PC-3 (cell line): ENCODE data around the gene AK1.

Source experiments
- CTCF ChIP-seq: fragments of 300-600 bp; sonication (generic); conservative IDR thresholded peaks from 2 replicates; pipeline ENCODE4 v1.5.1; 2017; ENCODE audit warnings: antibody characterized with exemption, low read depth, mild to moderate bottlenecking, low read length
- EZH2phosphoT487 ChIP-seq: fragments of 300-600 bp; sonication (generic); IDR thresholded peaks from 2 replicates; pipeline ENCODE4 v1.6.1; 2018; ENCODE audit warnings: mild to moderate bottlenecking, antibody characterized with exemption, low read length, borderline replicate concordance

- TF ChIP-seq CTCF: no peak
- TF ChIP-seq EZH2phosphoT487: no peak
Measured at GRCh38 chr9:127883959-127884358, 6.5 kb upstream of the AK1 start.
